G401.6 (cell line): Measurements from ENCODE around the gene MYL3.

ENCODE experiments used
- FAIRE-seq: peaks from 2 replicates; lab custom pipeline; 2012; peaks lifted over from hg19 to GRCh38; lab: Jason Lieb, UNC

The MYL3 gene

GRCh38 chr3:46883054-46883829, 20.0 kb upstream of the MYL3 start:
- no peak for FAIRE-seq

- FAIRE-seq, result no peak
Measured at GRCh38 chr3:46882377-46883053, 19.3 kb upstream of the MYL3 start.

GRCh38 chr3:46881596-46882376, 18.5 kb upstream of the MYL3 start:
- FAIRE-seq, result no peak

GRCh38 chr3:46880884-46881595, 17.8 kb upstream of the MYL3 start:
- FAIRE-seq, result no peak

- FAIRE-seq, result no peak
Measured at GRCh38 chr3:46878781-46879436, 15.7 kb upstream of the MYL3 start.

- FAIRE-seq, result no peak
Measured at GRCh38 chr3:46877406-46878125, 14.3 kb upstream of the MYL3 start, which contains the start of gene PTH1R. Gene PTH1R, plus strand, starts transcription at chr3:46877721. Its CDS starts 5,839 bp downstream, at chr3:46883560.

- FAIRE-seq, result no peak
Measured at GRCh38 chr3:46876313-46877300, 13.4 kb upstream of the MYL3 start.

GRCh38 chr3:46875560-46875959, 12.3 kb upstream of the MYL3 start:
- FAIRE-seq, result no peak

- no peak for FAIRE-seq
Measured at GRCh38 chr3:46874430-46874829, 11.2 kb upstream of the MYL3 start.

GRCh38 chr3:46873521-46873920, 10.3 kb upstream of the MYL3 start:
- no peak for FAIRE-seq

GRCh38 chr3:46871222-46871621, 8.0 kb upstream of the MYL3 start:
- FAIRE-seq, result no peak

- no peak for FAIRE-seq
Measured at GRCh38 chr3:46870651-46871050, 7.4 kb upstream of the MYL3 start.

- FAIRE-seq, result no peak
Measured at GRCh38 chr3:46869440-46869839, 6.2 kb upstream of the MYL3 start.

- no peak for FAIRE-seq
Measured at GRCh38 chr3:46868948-46869347, 5.7 kb upstream of the MYL3 start.

GRCh38 chr3:46868287-46868686, 5.0 kb upstream of the MYL3 start:
- no peak for FAIRE-seq

GRCh38 chr3:46867550-46867898, 4.3 kb upstream of the MYL3 start:
- no peak for FAIRE-seq

- no peak for FAIRE-seq
Measured at GRCh38 chr3:46866720-46867549, 3.7 kb upstream of the MYL3 start.

- no peak for FAIRE-seq
Measured at GRCh38 chr3:46866032-46866595, 2.9 kb upstream of the MYL3 start.

- no peak for FAIRE-seq
Measured at GRCh38 chr3:46865546-46865945, 2.3 kb upstream of the MYL3 start.
